B cell (primary cell): ENCODE results near the gene SETDB1. TPM values are rescaled to one million over a fixed set of nuclear protein-coding genes. Genes with fewer than 3 reads are reported as not detected.

Source experiments
- ATAC-seq: fragments of 200-7000 bp; cut with Tn5 transposase; one replicate; pipeline ENCODE4 v1.10.0; 2021; ENCODE audit warnings: low read depth, mild to moderate bottlenecking, moderate number of reproducible peaks, moderate library complexity
- CTCF ChIA-PET: fragments of 350-600 bp; sonication (Branson Sonifier 250); formaldehyde crosslinking; loops from one replicate; lab custom pipeline; 2021; ENCODE audit warnings: antibody characterized with exemption, inconsistent platforms; lab: Charles Lee
- POLR2A ChIA-PET: fragments of 350-600 bp; sonication (Branson Sonifier 250); formaldehyde crosslinking; loops from one replicate; lab custom pipeline; 2021; ENCODE audit warnings: antibody characterized with exemption; lab: Charles Lee
- DNase-seq: peaks from one replicate; pipeline ENCODE4 v3.0.0; 2013
- H2AFZ ChIP-seq: 2 replicates; pipeline ENCODE4 v1.6.1; 2012; ENCODE audit warnings: mild to moderate bottlenecking, low read depth, low read length; ENCODE audit not compliant: insufficient read depth, poor library complexity, severe bottlenecking
- H3K27ac ChIP-seq, 2 donors: 1 replicate in 1 of 2; 2 replicates in 1 of 2; pipeline ENCODE4 v1.5.1; 2012 to 2013; ENCODE audit warnings: low read length in 2 of 2, mild to moderate bottlenecking in 2 of 2, moderate library complexity in 1 of 2
- H3K27me3 ChIP-seq, 4 experiments: fragments of 200-600 bp in 1 of 4; sonication (generic) in 1 of 4; replicated peaks in 1 of 4; 1 replicate in 2 of 4; 2 replicates in 2 of 4; pipeline versions ENCODE4 v1.6.1 to v1.7.0; 2013 to 2016; ENCODE audit warnings: low read length in 3 of 4, mild to moderate bottlenecking in 2 of 4, mixed read lengths in 1 of 4, moderate library complexity in 1 of 4; ENCODE audit not compliant: insufficient read depth in 4 of 4, control insufficient read depth in 3 of 4; ENCODE audit errors: control extremely low read depth in 1 of 4
- H3K36me3 ChIP-seq, 2 experiments: replicated peaks in 1 of 2; 1 replicate in 1 of 2; 2 replicates in 1 of 2; pipeline versions ENCODE4 v1.6.1 to v1.7.1; 2013; ENCODE audit warnings: low read length in 1 of 2; ENCODE audit not compliant: insufficient read depth in 2 of 2, control insufficient read depth in 1 of 2; ENCODE audit errors: control extremely low read depth in 1 of 2, extremely low read depth in 1 of 2
- H3K4me1 ChIP-seq, 2 donors: fragments of 200-600 bp in 1 of 2; sonication (generic) in 1 of 2; 1 replicate in 1 of 2; 2 replicates in 1 of 2; pipeline versions ENCODE4 v1.5.1 to v1.6.1; 2013 to 2017; ENCODE audit warnings: low read length in 2 of 2; ENCODE audit not compliant: control insufficient read depth in 2 of 2, insufficient read depth in 2 of 2
- H3K4me2 ChIP-seq: replicated peaks from 2 replicates; pipeline ENCODE3; 2012; ENCODE audit warnings: mild to moderate bottlenecking, low read depth, low read length; ENCODE audit not compliant: poor library complexity, severe bottlenecking
- H3K4me3 ChIP-seq, 5 experiments: fragments of 200-600 bp in 1 of 5; sonication (generic) in 1 of 5; 1 replicate in 3 of 5; 2 replicates in 2 of 5; pipeline versions ENCODE4 v1.5.1 to v1.7.0; 2011 to 2016; ENCODE audit warnings: low read length in 4 of 5, mild to moderate bottlenecking in 4 of 5, low read depth in 2 of 5, control low read depth in 1 of 5, moderate library complexity in 1 of 5; ENCODE audit not compliant: insufficient read depth in 1 of 5; ENCODE audit errors: control extremely low read depth in 1 of 5, extremely low read depth in 1 of 5
- H3K79me2 ChIP-seq: fragments of 200-600 bp; sonication (generic); one replicate; pipeline ENCODE4 v1.6.0; 2016; ENCODE audit warnings: low read length; ENCODE audit not compliant: control insufficient read depth, insufficient read depth
- H3K9ac ChIP-seq: fragments of 200-600 bp; sonication (generic); 2 replicates; pipeline ENCODE4 v1.6.1; 2017; ENCODE audit warnings: mild to moderate bottlenecking, low read length, moderate library complexity
- H3K9me3 ChIP-seq, 3 donors: one replicate each; pipeline versions ENCODE4 v1.6.1 to v1.7.1; 2013; ENCODE audit warnings: low read length in 2 of 3; ENCODE audit not compliant: control insufficient read depth in 2 of 3, insufficient read depth in 1 of 3; ENCODE audit errors: control extremely low read depth in 1 of 3
- H4K20me1 ChIP-seq: 2 replicates; pipeline ENCODE4 v1.6.0; 2012; ENCODE audit warnings: mild to moderate bottlenecking, low read length; ENCODE audit not compliant: insufficient read depth, control insufficient read depth, poor library complexity, severe bottlenecking
- H3K27ac Mint-ChIP-seq: one replicate; pipeline ENCODE4 v1.8.0; 2021; ENCODE audit warnings: mixed read lengths
- H3K27me3 Mint-ChIP-seq: one replicate; pipeline ENCODE4 v1.8.0; 2021; ENCODE audit warnings: mixed read lengths
- H3K4me1 Mint-ChIP-seq: one replicate; pipeline ENCODE4 v1.8.0; 2021; ENCODE audit warnings: mixed read lengths
- H3K4me3 Mint-ChIP-seq: one replicate; pipeline ENCODE4 v1.8.0; 2021; ENCODE audit warnings: mixed read lengths
- H3K9me3 Mint-ChIP-seq: one replicate; pipeline ENCODE4 v1.8.0; 2022; ENCODE audit warnings: mixed read lengths; ENCODE audit not compliant: insufficient read depth
- EZH2 ChIP-seq: IDR thresholded peaks from 2 replicates; pipeline ENCODE4 v1.6.1; 2012; ENCODE audit warnings: borderline replicate concordance, low read depth, mild to moderate bottlenecking, moderate library complexity, low read length; ENCODE audit not compliant: insufficient read depth, poor library complexity, severe bottlenecking
- WGBS: methylation state at CpG from one replicate; pipeline ENCODE4 v1.1.5; 2013; ENCODE audit warnings: missing lambda C conversion rate; ENCODE audit not compliant: insufficient coverage; 5-methylcytosine and 5-hydroxymethylcytosine counted together
- intact Hi-C: fragments of 100-400 bp; cut with micrococcal nuclease; formaldehyde crosslinking; loops from one replicate; pipeline ENCODE4 v1.10.0; 2022
- polyA plus RNA-seq: library from polyadenylated mRNA; depleted of rRNA; stranded (reverse); fragments of >200 nt; gene quantifications from 2 replicates; pipeline ENCODE4 v1.2.3, GENCODE V29; 2012
- total RNA-seq, 2 donors: library from RNA; stranded (reverse); fragments of 120-200 nt in 1 of 2; gene quantifications; 1 replicate in 1 of 2; 2 replicates in 1 of 2; pipeline versions ENCODE4 v1.2.3 to v1.2.4, GENCODE V29; 2013 to 2022
- TF ChIP-seq, protein P1 (sequence below): fragments of 200-600 bp; IDR thresholded peaks from one replicate; pipeline ENCODE4 v1.8.0; 2022; ENCODE audit warnings: antibody characterized with exemption, mild to moderate bottlenecking

SETDB1 gene
- total and polyA plus RNA-seq, 2 donors (not counting 1 experiment from before 2014, with no cell fraction given): 57.4 to 115 TPM

DNA sequence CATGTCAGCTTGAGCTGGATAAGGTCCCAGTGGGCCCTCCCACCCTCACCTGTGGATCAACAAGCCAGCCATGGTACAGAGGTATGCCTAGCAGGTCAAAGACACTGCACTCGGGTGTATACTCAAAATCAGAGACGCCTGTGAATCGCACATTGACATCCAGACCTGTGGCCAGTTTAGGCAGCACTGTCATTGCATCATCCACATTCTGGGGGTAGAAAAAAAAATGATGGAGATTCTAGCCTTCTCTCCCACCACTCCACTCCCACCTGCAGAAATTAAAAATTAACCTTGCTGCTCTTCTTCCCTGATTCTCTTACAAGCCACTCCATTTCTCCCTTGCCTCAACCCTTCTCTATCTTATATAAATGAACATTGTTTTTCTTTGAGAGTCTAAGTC lies 74.2 kb downstream of the SETDB1 start:
- Histone ChIP-seq H3K4me3 (no peak overlapping the region), H3K4me2 (no peak overlapping the region), H3K4me1 (peaks cover 10 to 26% of the 10 kb centered on the region in 2 donors), H2AFZ (no peak overlapping the region), H3K9ac (no peak overlapping the region), H3K27ac (no peak overlapping the region), H3K79me2 (peaks cover 8% of the 10 kb centered on the region), H3K9me3 (no peaks in the 10 kb centered on the region), H3K27me3 (no peaks in the 10 kb centered on the region), H3K36me3 (peaks cover 3 to 15% of the 10 kb centered on the region in 2 experiments), H4K20me1 (no peaks in the 10 kb centered on the region)
- ChIA-PET CTCF (interaction anchor here (0.6 to 1.5 kb wide), 4 partner anchors 9 to 12 kb away, joined by 3 read pairs; no protein-coding TSS in a partner anchor), POLR2A (no interaction called here)
- no peak for DNase-seq
- WGBS: 100% methylated on average over 1 of the region's 3 CpGs
- no peak for TF ChIP-seq EZH2
- TF ChIP-seq, protein P1, sequence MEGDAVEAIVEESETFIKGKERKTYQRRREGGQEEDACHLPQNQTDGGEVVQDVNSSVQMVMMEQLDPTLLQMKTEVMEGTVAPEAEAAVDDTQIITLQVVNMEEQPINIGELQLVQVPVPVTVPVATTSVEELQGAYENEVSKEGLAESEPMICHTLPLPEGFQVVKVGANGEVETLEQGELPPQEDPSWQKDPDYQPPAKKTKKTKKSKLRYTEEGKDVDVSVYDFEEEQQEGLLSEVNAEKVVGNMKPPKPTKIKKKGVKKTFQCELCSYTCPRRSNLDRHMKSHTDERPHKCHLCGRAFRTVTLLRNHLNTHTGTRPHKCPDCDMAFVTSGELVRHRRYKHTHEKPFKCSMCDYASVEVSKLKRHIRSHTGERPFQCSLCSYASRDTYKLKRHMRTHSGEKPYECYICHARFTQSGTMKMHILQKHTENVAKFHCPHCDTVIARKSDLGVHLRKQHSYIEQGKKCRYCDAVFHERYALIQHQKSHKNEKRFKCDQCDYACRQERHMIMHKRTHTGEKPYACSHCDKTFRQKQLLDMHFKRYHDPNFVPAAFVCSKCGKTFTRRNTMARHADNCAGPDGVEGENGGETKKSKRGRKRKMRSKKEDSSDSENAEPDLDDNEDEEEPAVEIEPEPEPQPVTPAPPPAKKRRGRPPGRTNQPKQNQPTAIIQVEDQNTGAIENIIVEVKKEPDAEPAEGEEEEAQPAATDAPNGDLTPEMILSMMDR: no peak
- Mint-ChIP-seq H3K4me1 (peaks cover 27% of the 10 kb centered on the region), H3K9me3 (no peaks in the 10 kb centered on the region), H3K4me3 (no peak overlapping the region), H3K27me3 (no peaks in the 10 kb centered on the region), H3K27ac (no peak overlapping the region)
- no peak for ATAC-seq
- intact Hi-C loops: no loop called here

DNA sequence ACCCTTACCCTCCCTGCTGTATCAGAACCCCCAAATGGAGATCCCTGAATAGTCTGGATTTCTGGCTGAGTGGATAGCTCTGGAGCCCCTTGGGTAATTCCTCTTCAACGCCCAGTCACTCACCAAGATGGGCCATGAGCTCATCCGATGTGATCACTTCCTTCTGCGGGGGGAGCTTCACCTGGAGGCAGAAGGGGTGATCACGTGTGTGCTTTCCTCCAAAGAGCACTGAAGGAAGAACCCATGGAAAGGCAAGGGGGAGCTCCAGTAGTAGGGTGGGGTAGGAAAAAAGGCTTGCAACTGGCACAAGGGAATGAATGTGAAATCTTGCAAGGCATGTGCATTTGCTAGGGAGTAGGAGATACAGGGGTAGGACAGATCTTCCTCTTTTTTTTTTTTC lies 75.4 kb downstream of the SETDB1 start:
- Histone ChIP-seq H4K20me1 (no peaks in the 10 kb centered on the region), H3K79me2 (peaks cover 18% of the 10 kb centered on the region), H3K9me3 (no peaks in the 10 kb centered on the region), H3K4me3 (no peak overlapping the region), H3K36me3 (peaks cover 3 to 15% of the 10 kb centered on the region in 2 experiments), H3K4me2 (no peak overlapping the region), H2AFZ (no peak overlapping the region), H3K4me1 (peaks cover 18 to 35% of the 10 kb centered on the region in 2 donors), H3K27me3 (no peaks in the 10 kb centered on the region), H3K27ac (no peak overlapping the region), H3K9ac (no peak overlapping the region)
- CTCF ChIA-PET: interaction anchor here (1.2 to 1.8 kb wide), 4 partner anchors 9 to 328 kb away, joined by 3 to 6 read pairs (median 5); no protein-coding TSS in a partner anchor
- H3K4me1 Mint-ChIP-seq: peaks cover 34% of the 10 kb centered on the region
- POLR2A ChIA-PET: no interaction called here
- no peaks in the 10 kb centered on the region for H3K27me3 Mint-ChIP-seq
- TF ChIP-seq, protein P1: no peak
- TF ChIP-seq EZH2: no peak
- H3K4me3 Mint-ChIP-seq: no peak overlapping the region
- ATAC-seq (no peak), DNase-seq (no peak)
- WGBS: 88% methylated on average over 4 of the region's 4 CpGs
- H3K27ac Mint-ChIP-seq: no peak overlapping the region
- H3K9me3 Mint-ChIP-seq: no peaks in the 10 kb centered on the region
- intact Hi-C loops: no loop called here
